ENCODE results near the gene ST3GAL4.
"Not testable (repeated sequence)": the region's sequence is repeated elsewhere in the genome, so short reads cannot be mapped to it uniquely, and the experiment has no call there.

The ST3GAL4 gene

GRCh38 chr11:126368336-126369119, 13.0 kb downstream of the ST3GAL4 start:
- not testable (repeated sequence) for H3K4me3 ChIP-seq; H3K27me3 ChIP-seq; H3K27ac ChIP-seq; H3K36me3 ChIP-seq; H3K9me3 ChIP-seq (replicated peaks in 1 of 11)
- H3K9ac ChIP-seq, result 0 out of 22 replicates have a peak overlapping the region, but pooled peaks of 1 of the 11 experiments have one; percentile 44
- peak overlapping the region; percentile 60 to 82 (median 68) for H3K4me2 ChIP-seq
- peaks cover 28 to 44% (median 38%) of the 10 kb centered on the region in 10 experiments for H3K4me1 ChIP-seq
- peaks cover 0 to 40% (median 19%) of the 10 kb centered on the region in 11 experiments; a peak in 13 of 22 replicates for H4K20me1 ChIP-seq

- no peak overlapping the region for H3K4me2 ChIP-seq
These were observed 14.5 kb downstream of the ST3GAL4 start for GRCh38 chr11:126370016-126370415.

GRCh38 chr11:126371595-126371994, 16.1 kb downstream of the ST3GAL4 start:
- Histone ChIP-seq H3K4me2 (no peak overlapping the region), H4K20me1 (peaks cover 0 to 33% (median 12%) of the 10 kb centered on the region in 11 experiments; a peak in 13 of 22 replicates), H3K9ac (no peak overlapping the region), H3K4me3 (no peak overlapping the region), H3K27ac (no peak overlapping the region), H3K36me3 (no peaks in the 10 kb centered on the region), H3K9me3 (replicated peaks in 1 of 11) (no peaks in the 10 kb centered on the region), H3K4me1 (peaks cover 21 to 29% (median 28%) of the 10 kb centered on the region in 10 experiments), H3K27me3 (no peaks in the 10 kb centered on the region)
- no peak for TF ChIP-seq Cebpa-rat (IDR thresholded peaks at IDR 0.05)

More at GRCh38 chr11:126370016-126370415, 14.5 kb downstream of the ST3GAL4 start:
- Histone ChIP-seq H3K27me3 (no peaks in the 10 kb centered on the region), H3K36me3 (no peaks in the 10 kb centered on the region), H3K9me3 (replicated peaks in 1 of 11) (no peaks in the 10 kb centered on the region), H4K20me1 (peaks cover 0 to 40% (median 16%) of the 10 kb centered on the region in 11 experiments; a peak in 13 of 22 replicates), H3K4me3 (no peak overlapping the region), H3K9ac (no peak overlapping the region), H3K4me1 (peaks cover 28 to 39% (median 36%) of the 10 kb centered on the region in 10 experiments), H3K27ac (no peak overlapping the region)
- TF ChIP-seq Cebpa-rat (IDR thresholded peaks at IDR 0.05), result no peak

GRCh38 chr11:126373389-126374066, 18.0 kb downstream of the ST3GAL4 start:
- peaks cover 8 to 10% (median 9%) of the 10 kb centered on the region in 10 experiments for H3K4me1 ChIP-seq
- H3K9ac ChIP-seq; H3K9me3 ChIP-seq (replicated peaks in 1 of 11); H3K36me3 ChIP-seq; H3K4me3 ChIP-seq; H3K4me2 ChIP-seq; H3K27ac ChIP-seq; H3K27me3 ChIP-seq: not testable (repeated sequence)
- H4K20me1 ChIP-seq, result peaks cover 0 to 18% (median 4%) of the 10 kb centered on the region in 11 experiments; a peak in 8 of 22 replicates

- H3K9me3 ChIP-seq (replicated peaks in 1 of 11); H3K27ac ChIP-seq; H3K27me3 ChIP-seq; H3K9ac ChIP-seq; H3K4me3 ChIP-seq; H3K4me2 ChIP-seq; H4K20me1 ChIP-seq; H3K36me3 ChIP-seq; H3K4me1 ChIP-seq: not testable (repeated sequence)
These were observed 19.2 kb downstream of the ST3GAL4 start for GRCh38 chr11:126374562-126375300.

- peaks cover 0 to 12% (median 0%) of the 10 kb centered on the region in 11 experiments; a peak in 5 of 22 replicates for H4K20me1 ChIP-seq
- no peak overlapping the region for H3K9ac ChIP-seq
- H3K4me2 ChIP-seq, result no peak overlapping the region
- no peak overlapping the region for H3K4me3 ChIP-seq
- H3K4me1 ChIP-seq, result peaks cover 0 to under 1% (median 0%) of the 10 kb centered on the region in 10 experiments; a peak in 2 of 20 replicates
- no peak for TF ChIP-seq Cebpa-rat (IDR thresholded peaks at IDR 0.05)
- H3K36me3 ChIP-seq, result no peaks in the 10 kb centered on the region
- no peaks in the 10 kb centered on the region for H3K9me3 ChIP-seq (replicated peaks in 1 of 11)
- H3K27ac ChIP-seq, result no peak overlapping the region
- H3K27me3 ChIP-seq, result no peaks in the 10 kb centered on the region
These were observed 20.2 kb downstream of the ST3GAL4 start for GRCh38 chr11:126375726-126376125.

GRCh38 chr11:126378763-126379162, 23.3 kb downstream of the ST3GAL4 start:
- peaks cover 0 to 28% (median 5%) of the 10 kb centered on the region in 11 experiments; a peak in 10 of 22 replicates for H4K20me1 ChIP-seq
- peaks cover 0 to 12% (median 8%) of the 10 kb centered on the region in 10 experiments; a peak in 16 of 20 replicates for H3K4me1 ChIP-seq
- TF ChIP-seq Cebpa-rat (IDR thresholded peaks at IDR 0.05), result no peak
- H3K27ac ChIP-seq, result no peak overlapping the region
- H3K27me3 ChIP-seq, result no peaks in the 10 kb centered on the region
- no peak overlapping the region for H3K4me2 ChIP-seq
- no peak overlapping the region for H3K4me3 ChIP-seq
- H3K9ac ChIP-seq, result no peak overlapping the region
- no peaks in the 10 kb centered on the region for H3K36me3 ChIP-seq
- no peaks in the 10 kb centered on the region for H3K9me3 ChIP-seq (replicated peaks in 1 of 11)

- no peak overlapping the region for H3K27ac ChIP-seq
- H3K4me2 ChIP-seq, result no peak overlapping the region
- H3K4me1 ChIP-seq, result peaks cover 0 to 29% (median 25%) of the 10 kb centered on the region in 10 experiments; a peak in 16 of 20 replicates
- H3K9ac ChIP-seq, result no peak overlapping the region
- no peaks in the 10 kb centered on the region for H3K27me3 ChIP-seq
- no peak for TF ChIP-seq Cebpa-rat (IDR thresholded peaks at IDR 0.05)
- peaks cover 0 to 34% (median 12%) of the 10 kb centered on the region in 11 experiments; a peak in 11 of 22 replicates for H4K20me1 ChIP-seq
- no peaks in the 10 kb centered on the region for H3K36me3 ChIP-seq
- H3K4me3 ChIP-seq, result no peak overlapping the region
- no peaks in the 10 kb centered on the region for H3K9me3 ChIP-seq (replicated peaks in 1 of 11)
These were observed 25.4 kb downstream of the ST3GAL4 start for GRCh38 chr11:126380909-126381308.

GRCh38 chr11:126381960-126382359, 26.5 kb downstream of the ST3GAL4 start:
- peaks cover 8 to 40% (median 35%) of the 10 kb centered on the region in 10 experiments for H3K4me1 ChIP-seq
- not testable (repeated sequence) for H3K9ac ChIP-seq, H3K27ac ChIP-seq

GRCh38 chr11:126382641-126383040, 27.2 kb downstream of the ST3GAL4 start:
- peaks cover 0 to 46% (median 19%) of the 10 kb centered on the region in 11 experiments; a peak in 11 of 22 replicates for H4K20me1 ChIP-seq
- not testable (repeated sequence) for H3K9ac ChIP-seq; H3K4me3 ChIP-seq; H3K9me3 ChIP-seq (replicated peaks in 1 of 11); H3K27ac ChIP-seq; H3K27me3 ChIP-seq; H3K36me3 ChIP-seq; H3K4me2 ChIP-seq
- peaks cover 15 to 46% (median 42%) of the 10 kb centered on the region in 10 experiments for H3K4me1 ChIP-seq

More at GRCh38 chr11:126381960-126382359, 26.5 kb downstream of the ST3GAL4 start:
- H3K4me2 ChIP-seq; H3K9me3 ChIP-seq (replicated peaks in 1 of 11); H3K27me3 ChIP-seq; H3K4me3 ChIP-seq; H3K36me3 ChIP-seq: not testable (repeated sequence)
- peaks cover 0 to 44% (median 19%) of the 10 kb centered on the region in 11 experiments; a peak in 11 of 22 replicates for H4K20me1 ChIP-seq
